22Rv1 (cell line): ENCODE measurements around the gene POPDC3.

Source experiments
- H3K27ac ChIP-seq: fragments of 450-650 bp; 2 replicates; pipeline ENCODE4 v1.5.1; 2017
- CTCF ChIP-seq: fragments of 450-650 bp; IDR thresholded peaks from 2 replicates; pipeline ENCODE4 v1.5.1; 2017; ENCODE audit warnings: mild to moderate bottlenecking
- ZFX ChIP-seq: fragments of 450-650 bp; IDR thresholded peaks from 2 replicates; pipeline ENCODE4 v1.6.1; 2017; ENCODE audit warnings: antibody characterized with exemption, borderline replicate concordance

POPDC3 gene

DNA sequence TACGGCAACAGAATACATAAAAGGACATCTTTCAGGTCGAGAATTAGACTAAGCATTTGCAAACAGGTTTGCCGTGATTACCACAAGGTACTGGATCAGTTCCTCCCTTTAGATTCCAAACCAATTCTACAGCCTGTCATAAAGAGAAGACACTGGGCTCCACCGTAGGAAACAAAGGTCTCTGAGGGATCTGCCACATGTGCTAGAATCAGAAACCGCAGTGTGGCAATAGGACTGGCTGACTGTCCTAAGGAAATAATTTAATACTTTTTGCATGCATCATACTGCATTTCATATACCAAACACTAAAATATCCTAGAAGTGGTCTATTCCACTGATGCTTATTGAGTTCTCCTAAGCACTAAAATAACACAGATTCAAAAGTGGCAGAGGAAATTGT lies 59.2 kb downstream of the POPDC3 start:
- no peak overlapping the region for H3K27ac ChIP-seq
- TF ChIP-seq CTCF (no peak), ZFX (no peak)

- no peak for TF ChIP-seq CTCF
- TF ChIP-seq ZFX: no peak
- no peak overlapping the region for H3K27ac ChIP-seq
Observed at GRCh38 chr6:105116150-105116549, 63.7 kb downstream of the POPDC3 start.

- H3K27ac ChIP-seq: no peak overlapping the region
- TF ChIP-seq CTCF: no peak
- TF ChIP-seq ZFX: no peak
Observed at GRCh38 chr6:105113422-105113821, 66.4 kb downstream of the POPDC3 start.

GRCh38 chr6:105112577-105112976 lies 67.2 kb downstream of the POPDC3 start:
- no peak for TF ChIP-seq ZFX
- no peak for TF ChIP-seq CTCF
- no peak overlapping the region for H3K27ac ChIP-seq

DNA sequence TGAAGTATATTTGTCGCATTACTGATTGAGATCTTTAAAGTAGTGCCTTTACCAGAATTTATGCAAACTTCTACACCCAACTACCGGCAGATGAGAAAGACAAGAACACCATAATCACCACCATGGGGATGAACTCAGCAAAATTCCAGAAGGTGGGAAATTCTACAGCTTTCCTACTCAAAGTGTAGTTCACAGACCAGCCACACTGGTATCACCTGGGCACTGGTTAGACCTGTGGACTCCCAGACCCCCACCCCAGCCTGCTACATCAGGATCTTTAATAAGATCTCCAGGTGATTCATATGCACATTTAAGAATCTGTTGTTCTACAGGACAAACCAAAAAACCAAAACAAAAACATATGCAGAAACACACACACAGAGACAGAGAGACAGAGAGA lies 67.9 kb downstream of the POPDC3 start:
- TF ChIP-seq CTCF (no peak), ZFX (no peak)
- H3K27ac ChIP-seq: no peak overlapping the region

DNA sequence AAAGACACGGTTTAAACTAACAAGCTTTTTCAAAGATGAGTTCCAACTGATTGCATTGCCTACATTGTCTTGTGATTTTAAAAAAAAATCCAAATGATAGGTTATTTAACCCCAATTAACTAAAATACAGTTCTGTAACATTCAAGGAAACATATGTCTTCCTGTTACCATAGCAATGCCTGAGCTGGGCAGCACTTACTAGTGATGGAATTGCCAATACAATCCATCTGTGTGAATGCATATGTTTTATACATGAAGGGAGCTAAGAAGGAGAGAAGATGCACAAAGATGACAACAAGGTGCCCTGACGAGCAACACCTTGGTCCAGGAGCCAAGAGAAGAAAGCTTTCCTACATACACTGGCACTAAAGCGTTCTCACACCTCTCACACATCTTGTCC lies 68.7 kb downstream of the POPDC3 start:
- TF ChIP-seq CTCF: no peak
- H3K27ac ChIP-seq: no peak overlapping the region

DNA sequence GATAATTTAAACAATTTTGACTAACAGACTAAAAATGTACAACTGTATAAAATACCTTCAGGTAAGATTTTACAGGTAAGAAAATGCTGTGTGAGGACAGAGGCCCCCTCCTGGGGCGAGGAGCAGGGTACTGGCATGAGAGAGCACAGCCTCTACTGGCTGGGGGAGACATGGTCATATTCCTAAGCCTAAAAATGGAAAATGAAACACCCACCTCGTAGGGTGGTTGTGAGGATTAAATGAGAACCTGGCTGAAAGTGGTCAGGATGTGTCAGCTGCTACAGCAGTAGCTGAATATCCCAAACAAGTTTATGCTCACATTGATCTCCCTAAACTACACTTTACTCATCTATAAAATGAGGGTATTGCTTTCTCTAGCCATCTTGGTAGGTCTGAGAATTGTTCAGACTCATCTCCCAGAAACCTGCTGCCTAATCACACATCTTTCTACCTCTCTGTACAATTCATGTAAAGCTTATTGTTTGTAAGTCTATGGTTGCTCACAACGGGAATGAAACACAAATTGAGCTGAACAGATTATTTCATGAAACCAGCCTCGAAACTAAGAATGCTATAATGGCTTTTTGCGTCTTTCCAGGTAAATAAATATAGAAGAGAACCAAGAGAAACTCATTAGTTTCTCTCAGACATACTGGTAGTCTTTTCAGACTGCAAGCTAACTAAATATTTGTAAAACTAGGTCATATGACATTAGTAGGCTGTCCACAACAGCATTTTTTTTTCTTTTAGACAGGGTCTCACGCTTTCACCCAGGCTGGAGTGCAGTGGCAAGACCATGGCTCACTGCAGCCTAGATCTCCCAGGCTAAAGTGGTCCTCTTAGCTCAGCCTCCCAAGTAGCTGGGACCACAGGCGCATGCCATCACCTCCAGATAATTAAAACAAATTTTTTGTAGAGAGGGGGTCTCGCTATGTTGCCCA lies 69.6 kb downstream of the POPDC3 start:
- TF ChIP-seq CTCF: no peak
- no peak for TF ChIP-seq ZFX
- H3K27ac ChIP-seq: no peak overlapping the region
